IMR-90 (cell line): ENCODE data around the gene STAT3. TPM values are rescaled to one million over a fixed set of nuclear protein-coding genes. Genes with fewer than 3 reads are reported as not detected.

Source experiments
- ATAC-seq: fragments of 200-7000 bp; cut with Tn5 transposase; 2 replicates; pipeline ENCODE4 v1.9.1; 2020; ENCODE audit warnings: low read depth, mild to moderate bottlenecking, moderate library complexity
- BruUV-seq: library from RNA; stranded (reverse); fragments of 400-500 nt; replicated peaks from 2 replicates; lab custom pipeline; 2021; lab: Mats Ljungman, UMichigan
- CTCF ChIA-PET: fragments of 300-600 bp; formaldehyde crosslinking; extraction: SDS; loops from one replicate; lab custom pipeline; 2021; ENCODE audit warnings: antibody characterized with exemption; lab: Yijun Ruan, JAX
- POLR2A ChIA-PET: fragments of 300-600 bp; sonication (Branson Sonifier 250); formaldehyde crosslinking; loops from one replicate; lab custom pipeline; 2022; ENCODE audit warnings: antibody characterized with exemption; ENCODE audit not compliant: unreplicated experiment; lab: Charles Lee
- DNase-seq: peaks from one replicate; pipeline ENCODE4 v3.0.0; 2013
- H2AFZ ChIP-seq: replicated peaks from 2 replicates; pipeline ENCODE3; 2013; ENCODE audit warnings: low read length, mild to moderate bottlenecking; ENCODE audit not compliant: poor library complexity
- H2AK5ac ChIP-seq: 2 replicates; pipeline ENCODE4 v1.6.1; 2013; ENCODE audit warnings: low read depth, low read length, inconsistent platforms
- H2AK9ac ChIP-seq: replicated peaks from 2 replicates; pipeline ENCODE3; 2013; ENCODE audit warnings: mild to moderate bottlenecking, low read depth, low read length, moderate library complexity; ENCODE audit not compliant: poor library complexity
- H2BK120ac ChIP-seq: 2 replicates; pipeline ENCODE4 v1.6.1; 2013; ENCODE audit warnings: low read depth, low read length, inconsistent platforms
- H2BK15ac ChIP-seq: 3 replicates; pipeline ENCODE4 v1.6.1; 2013; ENCODE audit warnings: low read depth, low read length, inconsistent platforms
- H2BK20ac ChIP-seq: 2 replicates; pipeline ENCODE4 v1.6.1; 2013; ENCODE audit warnings: low read depth, mild to moderate bottlenecking, inconsistent platforms, low read length, moderate library complexity
- H2BK5ac ChIP-seq: 2 replicates; pipeline ENCODE4 v1.6.1; 2013; ENCODE audit warnings: mild to moderate bottlenecking, low read depth, low read length, inconsistent platforms; ENCODE audit not compliant: poor library complexity, severe bottlenecking
- H3K14ac ChIP-seq: replicated peaks from 2 replicates; pipeline ENCODE4 v1.6.1; 2013; ENCODE audit warnings: low read depth, low read length, inconsistent platforms
- H3K18ac ChIP-seq: 2 replicates; pipeline ENCODE4 v1.6.1; 2013; ENCODE audit warnings: low read depth, low read length, control low read depth
- H3K23ac ChIP-seq: 2 replicates; pipeline ENCODE4 v1.6.1; 2013; ENCODE audit warnings: low read depth, low read length, inconsistent platforms
- H3K27ac ChIP-seq: 2 replicates; pipeline ENCODE4 v1.5.1; 2013; ENCODE audit warnings: mild to moderate bottlenecking, control low read depth, low read length; ENCODE audit not compliant: insufficient read depth
- H3K27me3 ChIP-seq: 2 replicates; pipeline ENCODE4 v1.6.1; 2013; ENCODE audit warnings: low read length; ENCODE audit not compliant: control insufficient read depth, insufficient read depth
- H3K36me3 ChIP-seq: 2 replicates; pipeline ENCODE4 v1.6.1; 2013; ENCODE audit warnings: low read length, mixed read lengths; ENCODE audit not compliant: control insufficient read depth, insufficient read depth
- H3K4ac ChIP-seq: 2 replicates; pipeline ENCODE4 v1.6.1; 2013; ENCODE audit warnings: low read depth, low read length, inconsistent platforms
- H3K4me1 ChIP-seq: 2 replicates; pipeline ENCODE4 v1.6.1; 2013; ENCODE audit warnings: low read length, mixed read lengths; ENCODE audit not compliant: control insufficient read depth, insufficient read depth
- H3K4me2 ChIP-seq: 2 replicates; pipeline ENCODE4 v1.6.1; 2013; ENCODE audit warnings: low read depth, mild to moderate bottlenecking, control low read depth, low read length, moderate library complexity
- H3K4me3 ChIP-seq: 2 replicates; pipeline ENCODE4 v1.5.1; 2013; ENCODE audit warnings: low read depth, mild to moderate bottlenecking, control low read depth, low read length, moderate library complexity; ENCODE audit not compliant: insufficient read depth
- H3K56ac ChIP-seq: 2 replicates; pipeline ENCODE4 v1.6.1; 2013; ENCODE audit warnings: low read length, inconsistent platforms; ENCODE audit not compliant: insufficient read depth; ENCODE audit errors: extremely low read depth
- H3K79me1 ChIP-seq, 2 experiments: 2 replicates each; pipeline ENCODE4 v1.6.1; 2013; ENCODE audit warnings: low read length in 2 of 2, inconsistent platforms in 1 of 2, low read depth in 1 of 2
- H3K9ac ChIP-seq: 2 replicates; pipeline ENCODE4 v1.6.1; 2013; ENCODE audit warnings: low read depth, low read length, control low read depth
- H3K9me1 ChIP-seq: 2 replicates; pipeline ENCODE4 v1.6.1; 2013; ENCODE audit warnings: low read length, inconsistent platforms; ENCODE audit not compliant: insufficient read depth
- H3K9me3 ChIP-seq: 2 replicates; pipeline ENCODE4 v1.6.1; 2013; ENCODE audit warnings: low read length; ENCODE audit not compliant: control insufficient read depth, insufficient read depth
- H4K20me1 ChIP-seq: 2 replicates; pipeline ENCODE4 v1.6.1; 2013; ENCODE audit warnings: low read length, inconsistent platforms; ENCODE audit not compliant: insufficient read depth
- H4K5ac ChIP-seq: 2 replicates; pipeline ENCODE4 v1.6.1; 2013; ENCODE audit warnings: mild to moderate bottlenecking, low read depth, low read length, control low read depth
- H4K8ac ChIP-seq, 2 experiments: 2 replicates each; pipeline ENCODE4 v1.6.1; 2013; ENCODE audit warnings: low read depth in 2 of 2, low read length in 2 of 2, control low read depth in 1 of 2, inconsistent platforms in 1 of 2
- H4K91ac ChIP-seq: 2 replicates; pipeline ENCODE4 v1.6.1; 2013; ENCODE audit warnings: low read depth, low read length, inconsistent platforms; ENCODE audit not compliant: insufficient read depth
- BHLHE40 ChIP-seq: fragments of 150-350 bp; IDR thresholded peaks from 2 replicates; pipeline ENCODE4 v1.6.1; 2016; ENCODE audit warnings: mild to moderate bottlenecking, low read depth, low read length
- CEBPB ChIP-seq: IDR thresholded peaks from 2 replicates; pipeline ENCODE4 v1.6.1; 2012; ENCODE audit warnings: low read depth, low read length, improper control_type of control experiment
- CHD1 ChIP-seq: IDR thresholded peaks from 2 replicates; pipeline ENCODE4 v1.6.1; 2012; ENCODE audit warnings: low read depth, low read length, improper control_type of control experiment
- CTCF ChIP-seq: conservative IDR thresholded peaks from 2 replicates; pipeline ENCODE4 v1.5.1; 2012; ENCODE audit warnings: mild to moderate bottlenecking, low read depth, low read length, improper control_type of control experiment
- ELK1 ChIP-seq: fragments of 150-350 bp; IDR thresholded peaks from 2 replicates; pipeline ENCODE4 v1.6.1; 2016; ENCODE audit warnings: low read depth, mild to moderate bottlenecking, low read length, moderate library complexity, borderline replicate concordance
- FOS ChIP-seq: fragments of 150-350 bp; IDR thresholded peaks from 2 replicates; pipeline ENCODE4 v1.6.1; 2016; ENCODE audit warnings: low read depth, low read length
- MAFK ChIP-seq: IDR thresholded peaks from 2 replicates; pipeline ENCODE4 v1.6.1; 2012; ENCODE audit warnings: low read depth, low read length, improper control_type of control experiment
- MAZ ChIP-seq: IDR thresholded peaks from 2 replicates; pipeline ENCODE4 v1.6.1; 2012; ENCODE audit warnings: low read depth, mild to moderate bottlenecking, low read length, improper control_type of control experiment, moderate library complexity, borderline replicate concordance
- MXI1 ChIP-seq: IDR thresholded peaks from 2 replicates; pipeline ENCODE4 v1.6.1; 2012; ENCODE audit warnings: low read depth, mild to moderate bottlenecking, low read length, moderate library complexity, borderline replicate concordance
- NFE2L2 ChIP-seq: fragments of 150-350 bp; IDR thresholded peaks from 2 replicates; pipeline ENCODE4 v1.6.1; 2016; ENCODE audit warnings: low read depth, mild to moderate bottlenecking, low read length
- POLR2A ChIP-seq: IDR thresholded peaks from 2 replicates; pipeline ENCODE4 v1.6.1; 2012; ENCODE audit warnings: mild to moderate bottlenecking, low read depth, low read length
- RAD21 ChIP-seq: IDR thresholded peaks from 2 replicates; pipeline ENCODE4 v1.6.1; 2012; ENCODE audit warnings: low read length, improper control_type of control experiment
- RCOR1 ChIP-seq: IDR thresholded peaks from 2 replicates; pipeline ENCODE4 v1.6.1; 2012; ENCODE audit warnings: mild to moderate bottlenecking, low read length, improper control_type of control experiment; ENCODE audit not compliant: insufficient replicate concordance
- RFX5 ChIP-seq: IDR thresholded peaks from 2 replicates; pipeline ENCODE4 v1.8.0; 2012; ENCODE audit warnings: low read depth, mild to moderate bottlenecking, low read length, moderate library complexity
- SMC3 ChIP-seq: fragments of 150-350 bp; IDR thresholded peaks from 2 replicates; pipeline ENCODE4 v1.6.1; 2016; ENCODE audit warnings: low read depth, mild to moderate bottlenecking, antibody characterized with exemption, low read length, moderate library complexity
- USF2 ChIP-seq: fragments of 150-350 bp; IDR thresholded peaks from 2 replicates; pipeline ENCODE4 v1.6.1; 2017; ENCODE audit warnings: mild to moderate bottlenecking, antibody characterized with exemption, low read length, low read depth
- WGBS, 2 experiments: methylation state at CpG; one replicate each; pipeline versions ENCODE4 v1.1.5 to v1.1.7; 2013; ENCODE audit warnings: missing lambda C conversion rate in 2 of 2; ENCODE audit not compliant: insufficient read length in 1 of 2; ENCODE audit errors: extremely low coverage in 2 of 2; 5-methylcytosine and 5-hydroxymethylcytosine counted together
- dilution Hi-C: fragments of 300-500 bp; cut with HindIII; formaldehyde crosslinking; loops from one replicate; pipeline ENCODE4 v1.14.3; 2018; ENCODE audit warnings: low sequenced_read_pairs; ENCODE audit not compliant: unreplicated experiment
- in situ Hi-C: fragments of 300-500 bp; cut with MboI; formaldehyde crosslinking; loops from 3 replicates; pipeline ENCODE4 v1.14.3; 2019; ENCODE audit warnings: low sequenced_read_pairs, inconsistent platforms, mixed read lengths
- intact Hi-C: fragments of 100-400 bp; cut with micrococcal nuclease; formaldehyde crosslinking; loops from 2 replicates; pipeline ENCODE4 v1.10.0; 2022
- polyA plus RNA-seq, 3 experiments: library from polyadenylated mRNA; depleted of rRNA; stranded (reverse); fragments of >200 nt; gene quantifications; 2 replicates each; pipeline ENCODE4 v1.2.3, GENCODE V29; 2012; ENCODE audit warnings: low replicate concordance in 1 of 3
- total RNA-seq: library from RNA; depleted of rRNA; stranded (reverse); fragments of >200 nt; gene quantifications from 2 replicates; pipeline ENCODE4 v1.2.3, GENCODE V29; 2012

The STAT3 gene
- total and polyA plus RNA-seq, 2 of the 4 experiments (the other 2 are of a cell fraction), result 47.2 to 66.3 TPM

- H4K91ac ChIP-seq, result no peak overlapping the region
- H2AK5ac ChIP-seq, result no peak overlapping the region
- ChIA-PET POLR2A (no interaction called here), CTCF (no interaction called here)
- H3K9me1 ChIP-seq, result peaks cover 15% of the 10 kb centered on the region
- H2AK9ac ChIP-seq, result no peak overlapping the region
- no peak overlapping the region for H2AFZ ChIP-seq
- dilution Hi-C loops, result no loop called here
- WGBS, 2 experiments, result no CpG with 5 or more reads among the region's 4 CpGs
- no peak overlapping the region for H4K5ac ChIP-seq
- no peak overlapping the region for H3K18ac ChIP-seq
- H2BK5ac ChIP-seq, result no peak overlapping the region
- no peak overlapping the region for H3K4ac ChIP-seq
- no peaks in the 10 kb centered on the region for H3K9me3 ChIP-seq
- H3K56ac ChIP-seq, result no peak overlapping the region
- no peak for ATAC-seq
- no peak overlapping the region for H3K4me2 ChIP-seq
- TF ChIP-seq MAFK (no peak), NFE2L2 (no peak), CTCF (no peak), MXI1 (no peak), CEBPB (no peak), FOS (no peak), RCOR1 (no peak), MAZ (no peak), BHLHE40 (no peak), RFX5 (no peak), ELK1 (no peak), CHD1 (no peak), POLR2A (no peak), USF2 (no peak), RAD21 (no peak), SMC3 (no peak)
- H4K20me1 ChIP-seq, result peaks cover 27% of the 10 kb centered on the region; the same call in 1 of the 2 replicates
- peaks cover 31 to 65% of the 10 kb centered on the region in 2 experiments for H3K79me1 ChIP-seq
- no peak overlapping the region for H3K9ac ChIP-seq
- intact Hi-C loops, result no loop called here
- H2BK15ac ChIP-seq, result no peak overlapping the region
- no peak overlapping the region for H2BK20ac ChIP-seq
- no peak overlapping the region for H4K8ac ChIP-seq
- no TSS peak for BruUV-seq
- peaks cover 16% of the 10 kb centered on the region for H3K4me1 ChIP-seq
- H2BK120ac ChIP-seq, result no peak overlapping the region
- H3K27me3 ChIP-seq, result no peaks in the 10 kb centered on the region
- H3K27ac ChIP-seq, result no peak overlapping the region
- no peak overlapping the region for H3K14ac ChIP-seq
- no peak overlapping the region for H3K23ac ChIP-seq
- H3K4me3 ChIP-seq, result no peak overlapping the region
- DNase-seq, result no peak
- peaks cover 61% of the 10 kb centered on the region for H3K36me3 ChIP-seq
- in situ Hi-C loops, result no loop called here
These were observed 49.7 kb downstream of the STAT3 start for GRCh38 chr17:42338427-42338985.
